ENCODE data around the gene MRPL18. TPM values are rescaled to one million over a fixed set of nuclear protein-coding genes. Genes with fewer than 3 reads are reported as not detected.
"Not testable (repeated sequence)": the region's sequence is repeated elsewhere in the genome, so short reads cannot be mapped to it uniquely, and the experiment has no call there.

The MRPL18 gene
- polyA plus RNA-seq, 1 donor (not counting 4 experiments of a cell fraction or from before 2014, with no cell fraction given): 127 TPM

DNA sequence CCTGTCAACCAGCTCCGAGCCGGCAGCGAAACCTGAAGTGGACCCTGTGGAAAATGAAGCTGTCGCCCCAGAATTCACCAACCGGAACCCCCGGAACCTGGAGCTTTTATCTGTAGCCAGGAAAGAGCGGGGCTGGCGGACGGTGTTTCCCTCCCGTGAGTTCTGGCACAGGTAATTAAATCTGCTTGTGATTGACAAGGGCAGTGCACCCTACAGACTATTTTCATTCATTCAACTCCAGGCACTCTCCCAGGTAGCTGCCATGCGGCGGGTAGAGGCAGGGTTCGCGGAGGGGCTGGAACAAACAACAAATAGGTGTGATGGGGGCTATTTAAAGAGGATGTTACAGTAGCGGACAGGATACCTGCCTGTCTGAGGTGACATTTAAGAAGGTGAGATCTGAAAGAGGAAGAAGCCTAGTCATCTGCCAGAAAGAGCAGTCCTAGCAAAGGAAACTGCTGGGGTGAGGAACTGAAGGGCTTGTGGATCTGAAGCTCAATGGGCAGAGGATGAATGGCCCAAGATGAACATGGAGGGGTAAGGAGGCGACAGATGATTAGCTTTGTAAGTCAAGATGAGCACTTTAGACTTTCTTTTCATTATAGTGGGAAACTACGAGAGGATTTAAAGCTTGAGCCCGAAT, 810 bp downstream of the MRPL18 start:
- Histone ChIP-seq H3K9ac (ENCODE audit: control insufficient read depth, extremely low read depth, insufficient read depth, low read length) (peak overlapping the region; percentile 85), H3K79me2 (ENCODE audit: control insufficient read depth, insufficient read depth, low read length) (peaks cover 75% of the 10 kb centered on the region), H3K27me3 (ENCODE audit: control insufficient read depth, extremely low read depth, insufficient read depth, low read length) (no peaks in the 10 kb centered on the region), H4K20me1 (ENCODE audit: control insufficient read depth, extremely low read depth, insufficient read depth, low read length) (peaks cover 5% of the 10 kb centered on the region), H3K4me3 (ENCODE audit: control insufficient read depth in 2 of 3, extremely low read depth in 1 of 3, insufficient read depth in 2 of 3, low read depth in 1 of 3, low read length in 3 of 3) (peak overlapping the region; percentile 88 to 98 (median 97)), H3K4me2 (ENCODE audit: control insufficient read depth, extremely low read depth, insufficient read depth, low read depth, low read length) (peak overlapping the region; percentile 90), H3K4me1 (ENCODE audit: control insufficient read depth, extremely low read depth, insufficient read depth, low read length) (peaks cover 30% of the 10 kb centered on the region), H3K36me3 (ENCODE audit: control insufficient read depth in 2 of 2, extremely low read depth in 1 of 2, insufficient read depth in 2 of 2, low read length in 2 of 2) (peaks cover 6 to 16% of the 10 kb centered on the region in 2 experiments), H3K9me3 (ENCODE audit: control insufficient read depth, low read depth, low read length) (no peaks in the 10 kb centered on the region), H2AFZ (ENCODE audit: control insufficient read depth, low read length) (peak overlapping the region; percentile 92), H3K9me1 (ENCODE audit: control insufficient read depth, extremely low read depth, insufficient read depth, low read length) (no peaks in the 10 kb centered on the region), H3K27ac (ENCODE audit: control insufficient read depth, insufficient read depth, low read length) (peak overlapping the region; percentile 82)
- TF ChIP-seq EZH2 (IDR thresholded peaks at IDR 0.05; ENCODE audit: low read length) (no peak), CTCF (optimal IDR thresholded peaks at IDR 0.05 in 1 of 3, IDR thresholded peaks at IDR 0.05 in 1 of 3, conservative IDR thresholded peaks at IDR 0.05 in 1 of 3; ENCODE audit: extremely low read depth in 1 of 3, insufficient read depth in 2 of 3, low read length in 3 of 3) (no peak)
- FAIRE-seq (no peak), DNase-seq (ENCODE audit: low read depth, low spot score) (no peak)
- dilution Hi-C loops (cut with MboI; ENCODE audit: extremely low pct_ligation_motif_present, low sequenced_read_pairs): no loop called here

DNA sequence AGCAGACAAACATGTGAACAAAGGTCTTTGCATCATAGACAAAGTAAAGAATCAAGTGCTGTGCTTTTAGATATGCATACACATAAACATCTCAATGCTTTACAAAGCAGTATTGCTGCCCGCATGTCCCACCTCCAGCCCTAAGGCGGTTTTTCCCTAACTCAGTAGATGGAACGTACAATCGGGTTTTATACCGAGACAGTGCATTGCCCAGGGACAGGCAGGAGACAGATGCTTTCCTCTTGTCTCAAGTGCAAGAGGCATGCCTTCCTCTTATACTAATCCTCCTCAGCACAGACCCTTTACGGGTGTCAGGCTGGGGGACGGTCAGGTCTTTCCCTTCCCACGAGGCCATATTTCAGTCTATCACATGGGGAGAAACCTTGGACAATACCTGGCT, 4.7 kb downstream of the MRPL18 start:
- H3K9me1 ChIP-seq (ENCODE audit: control insufficient read depth, extremely low read depth, insufficient read depth, low read length); dilution Hi-C loops (cut with MboI; ENCODE audit: extremely low pct_ligation_motif_present, low sequenced_read_pairs); H3K4me3 ChIP-seq (ENCODE audit: control insufficient read depth in 2 of 3, extremely low read depth in 1 of 3, insufficient read depth in 2 of 3, low read depth in 1 of 3, low read length in 3 of 3); H3K9ac ChIP-seq (ENCODE audit: control insufficient read depth, extremely low read depth, insufficient read depth, low read length); H4K20me1 ChIP-seq (ENCODE audit: control insufficient read depth, extremely low read depth, insufficient read depth, low read length); H3K4me2 ChIP-seq (ENCODE audit: control insufficient read depth, extremely low read depth, insufficient read depth, low read depth, low read length); H2AFZ ChIP-seq (ENCODE audit: control insufficient read depth, low read length); FAIRE-seq; H3K27me3 ChIP-seq (ENCODE audit: control insufficient read depth, extremely low read depth, insufficient read depth, low read length); DNase-seq (ENCODE audit: low read depth, low spot score); H3K9me3 ChIP-seq (ENCODE audit: control insufficient read depth, low read depth, low read length); H3K27ac ChIP-seq (ENCODE audit: control insufficient read depth, insufficient read depth, low read length): not testable (repeated sequence)
- H3K4me1 ChIP-seq (ENCODE audit: control insufficient read depth, extremely low read depth, insufficient read depth, low read length): peaks cover 13% of the 10 kb centered on the region
- H3K36me3 ChIP-seq (ENCODE audit: control insufficient read depth in 2 of 2, extremely low read depth in 1 of 2, insufficient read depth in 2 of 2, low read length in 2 of 2): peaks cover 11 to 18% of the 10 kb centered on the region in 2 experiments
- H3K79me2 ChIP-seq (ENCODE audit: control insufficient read depth, insufficient read depth, low read length): peaks cover 47% of the 10 kb centered on the region

GRCh38 chr6:159797554-159797953, 7.3 kb downstream of the MRPL18 start:
- no peak overlapping the region for H3K4me2 ChIP-seq (ENCODE audit: control insufficient read depth, extremely low read depth, insufficient read depth, low read depth, low read length)
- no peaks in the 10 kb centered on the region for H3K9me3 ChIP-seq (ENCODE audit: control insufficient read depth, low read depth, low read length)
- dilution Hi-C loops (cut with MboI; ENCODE audit: extremely low pct_ligation_motif_present, low sequenced_read_pairs): no loop called here
- no peak for DNase-seq (ENCODE audit: low read depth, low spot score)
- FAIRE-seq: no peak
- no peaks in the 10 kb centered on the region for H3K4me1 ChIP-seq (ENCODE audit: control insufficient read depth, extremely low read depth, insufficient read depth, low read length)
- no peaks in the 10 kb centered on the region for H4K20me1 ChIP-seq (ENCODE audit: control insufficient read depth, extremely low read depth, insufficient read depth, low read length)
- H3K79me2 ChIP-seq (ENCODE audit: control insufficient read depth, insufficient read depth, low read length): peaks cover 25% of the 10 kb centered on the region
- H3K9me1 ChIP-seq (ENCODE audit: control insufficient read depth, extremely low read depth, insufficient read depth, low read length): no peaks in the 10 kb centered on the region
- no peak overlapping the region for H3K9ac ChIP-seq (ENCODE audit: control insufficient read depth, extremely low read depth, insufficient read depth, low read length)
- H2AFZ ChIP-seq (ENCODE audit: control insufficient read depth, low read length): no peak overlapping the region
- H3K27me3 ChIP-seq (ENCODE audit: control insufficient read depth, extremely low read depth, insufficient read depth, low read length): no peaks in the 10 kb centered on the region
- peaks cover 5 to 17% of the 10 kb centered on the region in 2 experiments for H3K36me3 ChIP-seq (ENCODE audit: control insufficient read depth in 2 of 2, extremely low read depth in 1 of 2, insufficient read depth in 2 of 2, low read length in 2 of 2)
- no peak for TF ChIP-seq CTCF (optimal IDR thresholded peaks at IDR 0.05 in 1 of 3, IDR thresholded peaks at IDR 0.05 in 1 of 3, conservative IDR thresholded peaks at IDR 0.05 in 1 of 3; ENCODE audit: extremely low read depth in 1 of 3, insufficient read depth in 2 of 3, low read length in 3 of 3)
- no peak for TF ChIP-seq EZH2 (IDR thresholded peaks at IDR 0.05; ENCODE audit: low read length)
- no peak overlapping the region for H3K27ac ChIP-seq (ENCODE audit: control insufficient read depth, insufficient read depth, low read length)
- no peak overlapping the region for H3K4me3 ChIP-seq (ENCODE audit: control insufficient read depth in 2 of 3, extremely low read depth in 1 of 3, insufficient read depth in 2 of 3, low read depth in 1 of 3, low read length in 3 of 3)
